Adrenal gland (tissue), 12 donors: ENCODE data around the gene SERPINF2. TPM values are rescaled to one million over a fixed set of nuclear protein-coding genes. Genes with fewer than 3 reads are reported as not detected.
A peak's percentile ranks its signal among the peaks of the same experiment; 100 is the strongest.

Experiments
- DNase-seq, 7 donors: peaks; one replicate each; pipeline ENCODE4 v3.0.0-alpha.2; 2019 to 2020
- H3K27ac ChIP-seq, 5 donors: fragments of 200-600 bp; sonication (generic) in 4 of 5; 1 replicate in 3 of 5; 2 replicates in 2 of 5; pipeline versions ENCODE4 v1.5.1 to v1.8.0; 2016 to 2020; ENCODE audit warnings: mild to moderate bottlenecking in 1 of 5
- H3K27me3 ChIP-seq: fragments of 200-600 bp; 2 replicates; pipeline ENCODE4 v1.8.0; 2021
- H3K36me3 ChIP-seq, 2 donors: fragments of 200-600 bp; replicated peaks in 1 of 2; 1 replicate in 1 of 2; 2 replicates in 1 of 2; pipeline versions ENCODE4 v1.5.1 to v1.8.0; 2018 to 2022
- H3K4me1 ChIP-seq, 2 donors: fragments of 200-600 bp; replicated peaks in 1 of 2; 1 replicate in 1 of 2; 2 replicates in 1 of 2; pipeline versions ENCODE4 v1.5.1 to v1.8.0; 2018 to 2021
- H3K4me3 ChIP-seq, 4 donors: fragments of 200-600 bp; sonication (generic) in 3 of 4; one replicate each; pipeline ENCODE4 v1.5.1; 2016 to 2018
- H3K9me3 ChIP-seq, 3 donors: fragments of 200-600 bp; sonication (generic) in 1 of 3; replicated peaks in 1 of 3; 1 replicate in 2 of 3; 2 replicates in 1 of 3; pipeline versions ENCODE4 v1.5.1 to v1.8.0; 2016 to 2021
- CTCF ChIP-seq, 6 experiments: fragments of 450-650 bp in 4 of 6; fragments of 200-600 bp in 2 of 6; sonication (generic) in 1 of 6; IDR thresholded peaks; 1 replicate in 5 of 6; 2 replicates in 1 of 6; pipeline versions ENCODE4 v1.5.1 to v1.8.0; 2016 to 2021; ENCODE audit warnings: antibody characterized with exemption in 6 of 6, mild to moderate bottlenecking in 2 of 6, moderate library complexity in 1 of 6
- POLR2A ChIP-seq, 2 donors: fragments of 450-650 bp; IDR thresholded peaks; one replicate each; pipeline ENCODE4 v1.6.1; 2017; ENCODE audit warnings: antibody characterized with exemption in 2 of 2, mild to moderate bottlenecking in 2 of 2, moderate library complexity in 1 of 2
- WGBS, 4 donors: extraction: QIAGEN DNeasy Blood & Tissue Kit in 2 of 4; methylation state at CpG; one replicate each; pipeline versions ENCODE4 v1.1.5 to v1.1.7; 2013 to 2017; 5-methylcytosine and 5-hydroxymethylcytosine counted together
- intact Hi-C, 2 donors: fragments of 100-400 bp; cut with DNase I; formaldehyde crosslinking; loops; one replicate each; pipeline versions ENCODE4 v1.14.1 to v1.15.0; 2022 to 2023
- polyA plus RNA-seq, 3 donors: library from polyadenylated mRNA; stranded (reverse); fragments of 200-250 nt in 2 of 3; fragments of 350-450 nt in 1 of 3; fragmentation: Illumina TruSeq in 1 of 3; extraction: RNeasy Lipid Tissue Mini Kit (QIAGEN cat#74804) in 1 of 3; gene quantifications; one replicate each; pipeline ENCODE4 v1.2.3, GENCODE V29; 2013 to 2014
- total RNA-seq, 9 donors: library from RNA; depleted of rRNA in 4 of 9; stranded (reverse); fragments of >200 nt in 4 of 9; fragments of 120-200 nt in 1 of 9; fragmentation: NEBNext Ultra II Directional in 1 of 9; extraction: Animal tissue kit (Norgen Biotek cat#: 25700) in 1 of 9; gene quantifications; one replicate each; pipeline versions ENCODE4 v1.1.0 to v1.2.4, GENCODE V29; 2013 to 2023
- donor health status: healthy with polysubstance abuse.
- donor health status: Bipolar disorder and iron deficiency.
- donor health status: DM: yes; HTN: yes; CAD: no.
- donor health status: DM: no; HTN: no; CAD: no.
- donor health status: DM: no; HTN: no; CAD: no.
- donor health status: DM: yes; HTN: yes; CAD: no.

SERPINF2 gene
- total and polyA plus RNA-seq, 12 donors = 0.59 to 6.4 (median 2.4) TPM

GRCh38 chr17:1709971-1710806, 32.5 kb upstream of the SERPINF2 start, which contains the start of gene TLCD2:
TLCD2 (minus strand) TSS chr17:1710377; CDS start chr17:1710242, 135 bp downstream.
- no peaks in the 10 kb centered on the region for H3K9me3 ChIP-seq
- H3K27me3 ChIP-seq = no peaks in the 10 kb centered on the region
- peak within 1 kb of the TSS in 3 of 4 donors; percentile 56 to 96 (median 85) for H3K4me3 ChIP-seq
- TF ChIP-seq POLR2A (IDR thresholded peaks at IDR 0.05) (peak; percentile 64 to 69), CTCF (IDR thresholded peaks at IDR 0.05) (no peak)
- peak; percentile 77 to 88 (median 81) for DNase-seq
- WGBS, 4 donors = 1 to 7% (median 2%) methylated on average over 6 to 83 of the region's 83 CpGs
- H3K36me3 ChIP-seq = peaks cover 0 to 27% of the 10 kb centered on the region in 2 donors
- H3K4me1 ChIP-seq = peaks cover 28 to 43% of the 10 kb centered on the region in 2 donors
- peak within 1 kb of the TSS; percentile 64 to 100 (median 82) for H3K27ac ChIP-seq
- intact Hi-C loops = loop anchor here (2.0 to 10.0 kb wide), 3 partner anchors 25 to 55 kb away; partner anchors contain the start of gene PRPF8 (in 1 of the 2)

GRCh38 chr17:1710807-1711553, 31.7 kb upstream of the SERPINF2 start:
- WGBS, 4 donors = 30 to 37% (median 33%) methylated on average over 10 to 14 of the region's 14 CpGs
- DNase-seq = peak in 2 of 7 donors; percentile 32 to 68
- H3K27me3 ChIP-seq = no peaks in the 10 kb centered on the region
- peaks cover 0 to 27% of the 10 kb centered on the region in 2 donors for H3K36me3 ChIP-seq
- H3K4me3 ChIP-seq = peak overlapping the region in 3 of 4 donors; percentile 56 to 96 (median 85)
- H3K9me3 ChIP-seq = no peaks in the 10 kb centered on the region
- TF ChIP-seq POLR2A (IDR thresholded peaks at IDR 0.05) (no peak), CTCF (IDR thresholded peaks at IDR 0.05) (no peak)
- H3K4me1 ChIP-seq = peaks cover 28 to 43% of the 10 kb centered on the region in 2 donors
- peak overlapping the region; percentile 64 to 100 (median 82) for H3K27ac ChIP-seq
- intact Hi-C loops = loop anchor here (2.0 to 5.0 kb wide), 2 partner anchors 26 to 34 kb away; partner anchors contain the start of gene PRPF8 (in 1 of the 2)

GRCh38 chr17:1711804-1712203, 30.9 kb upstream of the SERPINF2 start:
- Histone ChIP-seq H3K4me3 (no peak overlapping the region), H3K4me1 (peaks cover 28 to 43% of the 10 kb centered on the region in 2 donors), H3K36me3 (peaks cover 0 to 27% of the 10 kb centered on the region in 2 donors), H3K9me3 (no peaks in the 10 kb centered on the region), H3K27ac (peak overlapping the region in 2 of 5 donors; percentile 100), H3K27me3 (no peaks in the 10 kb centered on the region)
- intact Hi-C loops = loop anchor here (2.0 to 5.0 kb wide), 2 partner anchors 27 to 35 kb away; partner anchors contain the start of gene PRPF8 (in 1 of the 2)
- DNase-seq = no peak
- no peak for TF ChIP-seq CTCF (IDR thresholded peaks at IDR 0.05)
- no peak for TF ChIP-seq POLR2A (IDR thresholded peaks at IDR 0.05)
- 65 to 72% (median 70%) methylated on average over 4 of the region's 4 CpGs for WGBS, 4 donors
